ENCODE measurements around the gene MAP2K5.

DNA sequence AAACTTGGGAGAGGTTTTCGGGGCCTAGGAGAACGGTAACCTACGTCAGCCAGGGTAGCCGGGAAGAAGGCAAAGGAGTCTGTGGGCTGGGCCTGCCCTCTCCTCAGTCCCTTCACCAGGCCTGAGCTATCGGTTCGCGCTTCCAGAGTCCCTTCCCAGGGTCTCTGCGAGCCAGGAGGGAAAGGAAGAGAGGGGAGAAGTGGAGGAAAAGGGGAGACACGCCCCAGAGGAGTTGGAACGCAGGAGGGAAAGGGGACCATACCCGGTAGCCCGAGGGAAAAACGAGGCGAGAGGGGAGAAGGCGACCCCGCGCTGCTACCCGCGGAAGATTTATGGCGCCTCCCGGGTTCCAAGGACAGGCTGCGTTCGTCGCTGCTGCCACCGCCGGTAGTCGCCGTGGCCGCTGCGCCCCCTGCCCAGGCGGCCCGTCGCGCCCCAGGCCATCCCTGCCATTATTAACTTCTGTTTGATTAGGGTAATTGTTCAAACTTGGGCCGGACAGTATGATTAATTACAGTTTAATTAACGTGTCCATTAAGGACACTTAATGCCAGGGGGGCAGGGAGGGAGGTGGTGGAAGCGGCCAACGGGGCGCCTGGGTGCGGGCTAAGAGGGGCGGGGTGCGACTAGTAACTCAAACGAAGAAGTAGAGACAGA lies 279.4 kb downstream of the MAP2K5 start:
- TF ChIP-seq, protein P1, sequence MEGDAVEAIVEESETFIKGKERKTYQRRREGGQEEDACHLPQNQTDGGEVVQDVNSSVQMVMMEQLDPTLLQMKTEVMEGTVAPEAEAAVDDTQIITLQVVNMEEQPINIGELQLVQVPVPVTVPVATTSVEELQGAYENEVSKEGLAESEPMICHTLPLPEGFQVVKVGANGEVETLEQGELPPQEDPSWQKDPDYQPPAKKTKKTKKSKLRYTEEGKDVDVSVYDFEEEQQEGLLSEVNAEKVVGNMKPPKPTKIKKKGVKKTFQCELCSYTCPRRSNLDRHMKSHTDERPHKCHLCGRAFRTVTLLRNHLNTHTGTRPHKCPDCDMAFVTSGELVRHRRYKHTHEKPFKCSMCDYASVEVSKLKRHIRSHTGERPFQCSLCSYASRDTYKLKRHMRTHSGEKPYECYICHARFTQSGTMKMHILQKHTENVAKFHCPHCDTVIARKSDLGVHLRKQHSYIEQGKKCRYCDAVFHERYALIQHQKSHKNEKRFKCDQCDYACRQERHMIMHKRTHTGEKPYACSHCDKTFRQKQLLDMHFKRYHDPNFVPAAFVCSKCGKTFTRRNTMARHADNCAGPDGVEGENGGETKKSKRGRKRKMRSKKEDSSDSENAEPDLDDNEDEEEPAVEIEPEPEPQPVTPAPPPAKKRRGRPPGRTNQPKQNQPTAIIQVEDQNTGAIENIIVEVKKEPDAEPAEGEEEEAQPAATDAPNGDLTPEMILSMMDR (IDR thresholded peaks at IDR 0.05), result no peak
- TF ChIP-seq POLR2A (IDR thresholded peaks at IDR 0.05), result no peak

Measured in right lobe of liver (tissue), 4 donors.